NCI-H2227 (cell line): ENCODE results near the gene SIT1.
"Not testable (repeated sequence)": the region's sequence is repeated elsewhere in the genome, so short reads cannot be mapped to it uniquely, and the experiment has no call there.

ENCODE experiments used
- DNase-seq: peaks from one replicate; lab custom pipeline; 2025; ENCODE audit not compliant: unreplicated experiment; lab: John Stamatoyannopoulos, UW

SIT1 gene

DNA sequence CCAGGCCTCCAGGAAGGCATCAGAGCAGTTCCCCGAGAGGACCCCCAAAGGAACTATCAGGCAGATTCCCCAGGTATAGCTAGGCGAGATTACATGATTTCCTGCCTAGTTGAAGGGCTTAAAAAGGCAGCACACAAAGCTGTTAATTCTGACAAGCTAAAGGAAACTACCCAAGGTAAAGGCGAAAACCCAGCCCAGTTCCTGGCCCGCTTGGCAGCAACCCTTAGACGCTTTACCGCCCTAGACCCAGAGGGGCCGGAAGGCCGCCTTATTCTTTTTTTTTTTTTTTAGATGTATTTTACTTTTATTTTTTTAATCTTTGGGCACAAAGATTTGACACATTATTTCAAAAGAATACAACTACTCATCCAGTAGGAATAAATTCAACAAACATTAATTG lies 12.0 kb downstream of the SIT1 start:
- DNase-seq = not testable (repeated sequence)

- DNase-seq = not testable (repeated sequence)
Observed at GRCh38 chr9:35637427-35637955, 13.2 kb downstream of the SIT1 start.

DNA sequence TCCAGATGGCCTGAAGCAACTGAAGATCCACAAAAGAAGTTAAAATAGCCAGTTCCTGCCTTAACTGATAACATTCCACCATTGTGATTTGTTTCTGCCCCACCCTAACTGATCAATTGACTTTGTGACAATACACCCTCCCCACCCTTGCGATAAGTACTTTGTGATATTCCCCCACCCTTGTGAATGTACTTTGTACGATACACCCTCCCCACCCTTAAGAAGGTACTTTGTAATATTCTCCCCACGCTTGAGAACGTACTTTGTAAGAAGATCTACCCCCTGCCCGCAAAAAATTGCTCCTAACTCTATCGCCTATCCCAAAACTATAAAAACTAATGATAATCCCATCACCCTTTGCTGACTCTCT lies 13.9 kb downstream of the SIT1 start:
- DNase-seq = not testable (repeated sequence)

GRCh38 chr9:35636135-35636876 lies 14.4 kb downstream of the SIT1 start:
- no peak for DNase-seq

DNA sequence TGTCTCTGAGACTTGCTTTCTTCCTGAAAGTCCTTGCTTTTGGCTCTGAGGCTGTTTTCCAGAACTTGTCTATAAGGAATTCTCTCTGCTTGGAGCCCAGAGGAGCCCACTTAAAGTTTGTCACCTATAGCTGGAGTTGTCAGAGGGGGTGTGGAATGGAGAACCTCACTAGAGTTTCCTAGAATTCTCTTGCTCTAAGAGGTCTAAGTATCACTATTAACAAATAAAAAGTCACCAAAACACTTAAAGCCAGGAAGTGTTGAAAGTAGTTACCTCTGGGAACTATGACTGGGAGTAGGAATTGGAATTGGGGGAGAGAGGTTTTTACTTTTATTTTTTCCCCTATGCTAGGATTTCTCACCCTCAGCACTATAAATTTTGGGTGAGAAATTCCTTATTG lies 15.0 kb downstream of the SIT1 start:
- no peak for DNase-seq

DNA sequence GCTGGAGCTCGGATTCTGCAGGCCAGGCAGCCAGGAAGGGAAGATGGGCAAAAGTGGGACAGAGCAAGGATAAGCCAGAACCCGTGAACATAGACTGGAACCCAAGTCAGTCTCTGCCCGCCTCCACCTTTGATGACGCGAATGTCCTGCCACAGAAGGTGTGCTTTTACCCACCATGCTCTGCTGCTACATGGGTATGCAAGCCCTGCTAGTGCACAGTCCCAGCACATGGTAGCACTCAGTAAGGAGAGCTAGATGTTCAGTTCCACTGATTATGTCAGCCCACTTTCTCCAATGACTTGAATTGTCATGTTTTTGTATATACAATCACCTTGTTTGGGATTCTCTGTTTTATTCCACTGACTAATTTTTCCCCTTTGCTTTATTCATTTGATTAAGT lies 21.1 kb downstream of the SIT1 start:
- no peak for DNase-seq

DNA sequence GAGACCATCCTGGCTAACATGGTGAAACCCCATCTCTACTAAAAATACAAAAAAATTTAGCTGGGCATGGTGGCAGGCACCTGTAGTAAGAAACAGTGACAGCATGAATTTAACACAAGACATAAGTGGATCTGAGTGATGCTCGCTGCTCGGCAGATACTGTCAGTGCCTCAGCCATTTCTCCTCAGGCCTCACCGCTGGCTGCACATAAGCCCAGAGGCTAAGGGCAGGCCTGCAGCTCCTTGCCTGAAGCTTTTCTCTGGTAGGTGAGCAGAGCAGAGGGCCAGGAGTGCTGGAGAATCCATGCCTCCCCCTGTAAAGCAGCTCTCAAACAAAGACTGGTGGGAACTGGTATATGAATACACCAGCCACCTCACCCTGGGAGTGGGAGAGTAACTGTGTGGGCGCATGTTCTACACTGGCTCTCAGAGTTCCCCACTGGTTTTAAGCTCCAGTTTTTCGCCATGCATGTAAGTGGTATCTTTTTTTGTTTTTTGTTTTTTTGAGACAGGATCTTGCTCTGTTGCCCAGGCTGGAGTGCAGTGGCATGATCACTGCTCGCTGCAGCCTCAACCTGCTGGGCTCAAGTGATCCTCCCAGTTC lies 22.2 kb downstream of the SIT1 start:
- no peak for DNase-seq

- no peak for DNase-seq
Observed at GRCh38 chr9:35627575-35627974, 23.2 kb downstream of the SIT1 start.

DNA sequence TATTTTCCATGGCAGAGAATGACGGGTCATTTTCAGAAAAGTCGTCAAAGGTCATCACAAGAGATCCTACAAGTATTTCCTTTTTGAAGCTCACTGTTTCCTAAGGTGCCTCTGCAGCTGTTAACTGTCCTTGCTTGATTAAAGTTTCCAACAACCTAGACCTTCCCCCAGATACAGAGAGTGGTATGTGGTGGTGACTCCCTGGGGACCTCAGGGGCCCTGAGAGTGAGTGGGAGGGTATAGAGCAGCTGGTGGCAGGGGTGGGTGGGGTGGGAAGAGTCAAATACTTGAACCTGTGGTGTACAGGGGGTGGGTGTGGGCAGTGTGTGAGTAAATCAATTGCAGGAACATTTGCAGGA lies 31.0 kb downstream of the SIT1 start:
- no peak for DNase-seq

GRCh38 chr9:35618854-35619799 lies 31.6 kb downstream of the SIT1 start:
- DNase-seq = no peak

GRCh38 chr9:35618325-35618727 lies 32.4 kb downstream of the SIT1 start, which contains the start of gene CD72:
TSS of gene CD72 (minus strand) at chr9:35618413. CDS start at chr9:35618303, 110 bp downstream.
- DNase-seq = no peak

DNA sequence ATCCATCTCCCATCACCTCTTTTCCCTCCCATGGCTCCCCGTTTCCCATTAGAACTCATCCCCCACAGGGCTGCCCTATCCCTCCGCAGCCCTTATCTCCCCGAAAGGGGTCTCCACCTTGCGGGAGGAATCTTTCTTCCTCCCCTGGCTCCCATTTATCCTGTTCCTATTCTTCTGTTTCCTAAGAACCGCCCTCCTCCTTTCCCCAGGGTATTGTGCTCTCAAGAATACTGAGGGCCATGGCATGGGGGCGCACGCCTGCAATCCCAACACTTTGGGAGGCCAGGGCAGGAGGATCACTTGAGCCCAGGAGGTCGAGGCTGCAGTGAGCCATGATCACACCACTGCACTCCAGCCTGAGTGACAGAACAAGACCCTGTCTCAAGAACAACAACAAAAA lies 33.2 kb downstream of the SIT1 start:
- no peak for DNase-seq

- DNase-seq = peak; percentile 27
Observed at GRCh38 chr9:35616681-35617459, 33.9 kb downstream of the SIT1 start.

GRCh38 chr9:35615981-35616680 lies 34.6 kb downstream of the SIT1 start:
- no peak for DNase-seq

DNA sequence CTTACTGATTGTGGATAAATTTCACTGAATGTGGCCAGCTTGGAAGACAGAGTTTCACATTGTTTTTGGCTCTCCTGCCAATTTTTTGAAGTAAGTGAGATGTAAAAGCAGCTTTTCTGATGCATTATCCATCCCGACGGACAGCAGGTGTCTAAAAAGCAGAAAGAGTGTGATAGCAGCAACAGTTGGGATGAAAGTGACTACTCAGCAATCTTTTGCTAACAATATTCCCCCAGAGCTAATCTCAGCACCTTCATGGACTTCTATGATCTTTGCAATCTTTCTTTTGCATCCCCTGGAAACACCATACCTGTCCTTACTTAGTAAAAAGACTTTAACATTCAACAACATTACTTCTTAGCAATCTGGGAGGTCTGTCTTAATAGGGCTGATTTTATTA lies 37.9 kb downstream of the SIT1 start:
- DNase-seq = no peak

- not testable (repeated sequence) for DNase-seq
Observed at GRCh38 chr9:35612066-35612465, 38.7 kb downstream of the SIT1 start.

DNA sequence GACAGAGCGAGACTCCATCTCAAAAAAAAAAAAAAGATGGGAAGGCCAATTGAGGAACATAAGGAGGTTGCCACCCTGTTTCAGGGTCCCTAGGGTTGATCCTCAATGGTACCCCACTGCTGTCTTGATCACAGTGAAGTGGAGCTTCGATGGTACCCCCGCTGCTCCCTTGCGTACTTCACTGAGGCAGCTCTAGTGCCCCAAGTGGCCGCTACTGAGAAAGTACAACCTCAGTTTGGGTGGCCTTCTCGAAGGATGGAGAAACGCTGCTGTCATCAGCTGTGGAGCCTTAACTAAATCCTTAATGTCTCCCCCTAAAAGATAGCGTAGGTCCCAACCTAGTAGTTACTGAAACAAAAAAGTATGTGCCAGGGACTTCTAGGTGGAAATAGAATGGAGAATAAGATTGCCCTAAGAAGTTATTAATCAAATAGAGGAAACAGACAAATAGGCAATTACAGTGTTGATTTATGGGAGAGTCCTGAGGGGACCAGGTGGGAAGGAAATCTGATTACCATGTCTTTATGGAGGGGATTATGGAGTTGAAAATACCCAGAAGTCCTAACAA lies 39.4 kb downstream of the SIT1 start:
- DNase-seq = peak; percentile 31

- DNase-seq = no peak
Observed at GRCh38 chr9:35609820-35610163, 40.9 kb downstream of the SIT1 start.

GRCh38 chr9:35609001-35609819 lies 41.5 kb downstream of the SIT1 start:
- no peak for DNase-seq
